ENCODE measurements around the gene IL4I1. TPM values are rescaled to one million over a fixed set of nuclear protein-coding genes. Genes with fewer than 3 reads are reported as not detected.

Gene IL4I1
- total and polyA plus RNA-seq, 2 of the 8 experiments (the other 6 are each of a cell fraction or from before 2014, with no cell fraction given) = 0.41 to 0.76 TPM

DNA sequence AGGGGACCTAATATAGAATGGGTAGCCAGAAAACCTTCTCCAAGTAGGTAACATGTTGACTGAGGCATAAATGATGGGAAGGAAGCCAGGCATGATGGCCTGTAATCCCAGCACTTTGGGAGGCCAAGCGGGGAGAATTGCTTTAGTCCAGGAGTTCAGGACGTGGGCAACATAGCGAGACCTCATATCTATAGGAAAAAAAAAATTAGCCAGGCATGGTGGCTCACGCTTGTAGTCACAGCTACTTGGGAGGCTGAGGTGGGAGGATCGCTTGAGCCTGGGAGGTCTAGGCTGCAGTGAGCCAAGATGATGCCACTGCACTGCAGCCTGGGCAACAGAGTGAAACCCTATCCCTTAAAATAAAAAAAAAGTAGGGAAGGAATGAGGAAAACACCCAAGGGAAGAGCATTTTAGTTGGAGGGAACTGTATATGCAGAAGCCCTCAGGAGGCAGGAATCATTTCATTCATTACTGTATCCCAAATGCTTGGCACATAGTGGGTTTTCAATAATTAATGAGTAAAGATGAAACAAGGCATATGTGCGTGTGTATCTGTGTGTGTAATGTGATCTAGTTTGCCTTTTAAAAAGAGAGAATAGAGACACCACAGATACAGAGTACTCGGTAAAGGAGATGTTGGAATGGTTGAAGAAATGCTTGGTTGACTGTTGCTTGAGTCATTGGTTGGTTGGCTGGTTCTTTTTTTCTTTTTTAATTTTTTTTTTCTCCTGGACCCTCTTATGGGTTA is 34.8 kb upstream of the IL4I1 start:
- no peak for FAIRE-seq
- CTCF ChIA-PET (ENCODE audit: partially characterized antibody) = interaction anchor here (2.5 kb wide), 1 partner anchor 52 kb away, joined by 11 read pairs; no protein-coding TSS in a partner anchor
- 85% methylated on average over 7 of the region's 7 CpGs; no CpG with 5 or more reads in 1 of the 2 experiments for WGBS, 2 experiments (ENCODE audit: extremely low coverage in 1 of 2, insufficient coverage in 1 of 2, insufficient read length in 1 of 2, insufficient replicate concordance in 2 of 2, low coverage in 1 of 2, low lambda C conversion rate in 2 of 2, missing lambda C conversion rate in 1 of 2)
- TF ChIP-seq TBP (IDR thresholded peaks at IDR 0.05; ENCODE audit: low read depth, low read length) (no peak), ZNF274 (IDR thresholded peaks at IDR 0.05; ENCODE audit: borderline replicate concordance, extremely low read depth, low read length) (no peak), KDM5A (IDR thresholded peaks at IDR 0.05; ENCODE audit: low read length) (no peak), TAF7 (optimal IDR thresholded peaks at IDR 0.05; ENCODE audit: borderline replicate concordance, low read depth, low read length) (no peak), SIX5 (IDR thresholded peaks at IDR 0.05; ENCODE audit: low read depth, low read length) (no peak), PHF8 (conservative IDR thresholded peaks at IDR 0.05; ENCODE audit: low read depth, low read length) (no peak), CHD1 (IDR thresholded peaks at IDR 0.05; ENCODE audit: low read depth, low read length) (no peak), RFX5 (IDR thresholded peaks at IDR 0.05; ENCODE audit: borderline replicate concordance, low read depth, low read length) (no peak), BRCA1 (IDR thresholded peaks at IDR 0.05; ENCODE audit: low read depth, low read length) (no peak), HDAC2 (IDR thresholded peaks at IDR 0.05; ENCODE audit: borderline replicate concordance in 1 of 2, low read depth in 2 of 2, low read length in 2 of 2) (no peak), KDM4A (IDR thresholded peaks at IDR 0.05; ENCODE audit: low read depth, low read length, severe bottlenecking) (no peak), BACH1 (IDR thresholded peaks at IDR 0.05; ENCODE audit: low read length) (no peak)

More for the DNA sequence above, 34.8 kb upstream of the IL4I1 start:
- Histone ChIP-seq H3K9me3 (ENCODE audit: insufficient read depth in 2 of 2, low read depth in 1 of 2, low read length in 1 of 2) (no peaks in the 10 kb centered on the region), H3K14ac (ENCODE audit: insufficient read length) (no peak overlapping the region), H3K4ac (replicated peaks; ENCODE audit: insufficient read length, low read depth, low read length) (no peak overlapping the region), H4K20me1 (replicated peaks in 1 of 2; ENCODE audit: control insufficient read depth in 1 of 2, insufficient read depth in 2 of 2, low read length in 2 of 2) (peaks cover 0 to 5% of the 10 kb centered on the region in 2 experiments), H2BK20ac (ENCODE audit: low read length) (no peak overlapping the region), H3K4me1 (replicated peaks in 1 of 4; ENCODE audit: control insufficient read depth in 3 of 4, insufficient read depth in 4 of 4, low read length in 3 of 4) (peaks cover 0 to 5% (median under 1%) of the 10 kb centered on the region in 4 experiments; a peak in 3 of 7 replicates), H3K4me3 (ENCODE audit: extremely low read depth in 1 of 4, insufficient read depth in 2 of 4, low read depth in 3 of 4, low read length in 4 of 4) (no peak overlapping the region), H2AK5ac (ENCODE audit: low read depth, low read length) (no peak overlapping the region), H3K36me3 (ENCODE audit: control insufficient read depth in 2 of 4, insufficient read depth in 4 of 4, low read length in 3 of 4) (peaks cover 8 to 14% (median 11%) of the 10 kb centered on the region in 4 experiments; a peak in 7 of 8 replicates), H4K8ac (ENCODE audit: extremely low read depth, insufficient read depth, low read length) (no peak overlapping the region), H2BK120ac (replicated peaks; ENCODE audit: low read depth, low read length) (no peak overlapping the region), H3K4me2 (ENCODE audit: insufficient read depth in 1 of 2, low read depth in 2 of 2, low read length in 2 of 2) (peak overlapping the region in 1 of 2 experiments; percentile 60; a peak in 1 of 4 replicates), H2BK5ac (ENCODE audit: low read depth, low read length) (no peak overlapping the region), H3K79me1 (ENCODE audit: low read depth, low read length) (peaks cover 8% of the 10 kb centered on the region), H3K27ac (ENCODE audit: low read depth, low read length) (no peak overlapping the region), H3K79me2 (ENCODE audit: control insufficient read depth in 1 of 2, insufficient read depth in 2 of 2, low read length in 2 of 2) (peaks cover 13 to 27% of the 10 kb centered on the region in 2 experiments), H3K9ac (replicated peaks in 1 of 4; ENCODE audit: extremely low read depth in 1 of 4, low read depth in 3 of 4, low read length in 3 of 4) (no peak overlapping the region), H2BK12ac (ENCODE audit: low read depth, low read length) (no peak overlapping the region), H3K23ac (ENCODE audit: insufficient read length) (no peak overlapping the region), H3K56ac (replicated peaks; ENCODE audit: insufficient read length, low read depth, low read length) (no peak overlapping the region), H4K5ac (ENCODE audit: insufficient read length, low read depth, low read length) (no peak overlapping the region), H2BK15ac (ENCODE audit: low read length) (no peak overlapping the region), H3K23me2 (ENCODE audit: low read depth, low read length) (peaks cover 9% of the 10 kb centered on the region), H4K91ac (replicated peaks; ENCODE audit: insufficient read length, low read length) (no peak overlapping the region), H3K18ac (ENCODE audit: extremely low read depth, low read length) (no peak overlapping the region), H3K27me3 (replicated peaks in 1 of 4; ENCODE audit: control insufficient read depth in 3 of 4, extremely low read depth in 1 of 4, insufficient read depth in 3 of 4, low read length in 3 of 4) (no peaks in the 10 kb centered on the region), H2AFZ (ENCODE audit: low read length) (no peak overlapping the region)
- POLR2A ChIA-PET (ENCODE audit: partially characterized antibody) = interaction anchor here (0.6 to 15.1 kb wide), 7 partner anchors 19 to 165 kb away, joined by 4 to 373 read pairs (median 29); partner anchors contain the start of genes AKT1S1, IL4I1 and TBC1D17
- no peak for DNase-seq (ENCODE audit: low read depth in 1 of 2, low spot score in 2 of 2)

Data from H1 (cell line).